HS-27A (cell line): ENCODE results near the gene CHD5.

Experiments
- DNase-seq: peaks from one replicate; pipeline ENCODE4 v3.0.0-alpha.2; 2012; ENCODE audit warnings: low read depth, missing footprints

Gene CHD5

DNA sequence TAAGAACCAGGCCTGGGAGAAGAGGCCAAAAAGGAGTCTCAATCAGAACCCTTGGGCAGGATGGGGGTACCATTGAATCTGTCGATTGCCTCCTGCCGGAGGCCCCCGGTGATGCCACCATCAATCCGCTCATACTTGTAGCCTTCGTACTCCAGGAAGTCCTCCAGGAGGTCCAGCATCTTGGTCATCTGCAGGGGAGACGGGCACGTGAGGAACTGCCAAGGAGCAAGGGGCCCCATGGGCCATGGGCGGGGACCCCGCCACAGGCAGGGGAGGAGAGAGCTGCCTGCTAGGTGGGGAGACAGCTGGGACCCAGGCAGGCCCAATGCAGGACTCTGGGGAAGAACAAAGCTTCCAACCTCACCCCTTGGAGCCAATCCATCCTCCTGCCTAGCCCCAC, 48.6 kb downstream of the CHD5 start:
- no peak for DNase-seq

- no peak for DNase-seq
Measured at GRCh38 chr1:6130596-6130995, 49.5 kb downstream of the CHD5 start.

- no peak for DNase-seq
Measured at GRCh38 chr1:6130036-6130435, 50.1 kb downstream of the CHD5 start.

DNA sequence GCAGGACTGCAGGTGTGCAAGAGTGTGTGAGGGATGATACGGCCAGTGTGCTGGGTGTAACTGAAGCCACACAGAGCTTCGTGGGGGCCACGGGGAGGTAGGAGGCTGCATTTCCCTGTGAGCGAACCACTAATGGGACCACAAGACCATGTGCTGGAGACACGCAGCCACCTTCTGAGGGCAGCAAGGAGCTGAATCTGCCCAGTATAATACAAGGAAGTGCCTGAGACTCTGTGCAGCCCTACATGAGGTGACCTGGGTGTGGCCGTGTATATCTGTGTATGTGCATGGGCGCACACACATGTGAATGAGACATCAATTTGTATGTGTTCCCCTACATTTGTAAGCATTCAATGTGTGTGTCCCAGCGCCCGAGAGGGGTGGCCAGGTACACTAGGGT, 50.8 kb downstream of the CHD5 start:
- no peak for DNase-seq

DNA sequence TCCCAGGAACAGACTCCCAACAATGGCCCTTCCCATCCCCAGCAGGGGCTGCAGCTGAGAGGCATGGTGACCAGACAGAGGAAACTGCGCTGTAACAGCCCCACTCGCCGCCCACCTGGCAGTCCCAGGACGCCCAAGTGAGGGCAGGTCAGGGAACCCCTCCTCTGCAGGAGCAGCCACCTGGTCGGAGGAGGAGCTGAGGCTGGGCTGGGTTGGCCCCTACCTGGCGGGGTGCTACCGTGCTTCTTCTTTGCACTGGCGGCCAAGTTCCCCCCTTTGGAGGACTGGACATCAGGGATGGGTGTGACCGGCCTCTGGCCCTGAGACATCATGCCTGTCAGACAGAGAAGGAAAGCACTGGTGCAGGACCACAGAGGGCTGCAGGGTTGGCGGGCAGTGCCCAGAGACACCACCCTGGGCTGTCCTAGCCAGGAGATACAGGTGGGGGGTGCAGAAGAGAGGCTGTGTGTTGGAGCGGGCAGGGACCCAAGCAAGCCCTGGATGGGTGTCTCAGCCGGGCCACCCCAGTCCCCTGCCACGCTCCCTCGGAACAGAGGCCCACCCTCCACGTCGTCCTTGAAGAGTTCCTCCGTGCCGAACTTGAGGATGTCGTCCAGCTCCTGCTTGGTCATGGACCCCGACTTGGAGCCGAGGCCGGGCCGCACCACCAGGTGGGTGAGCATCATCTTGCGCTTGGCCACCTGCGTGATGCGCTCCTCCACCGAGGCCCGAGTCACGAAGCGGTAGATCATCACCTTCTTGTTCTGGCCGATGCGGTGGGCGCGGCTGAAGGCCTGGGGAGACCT, 51.6 kb downstream of the CHD5 start:
- DNase-seq, result no peak

DNA sequence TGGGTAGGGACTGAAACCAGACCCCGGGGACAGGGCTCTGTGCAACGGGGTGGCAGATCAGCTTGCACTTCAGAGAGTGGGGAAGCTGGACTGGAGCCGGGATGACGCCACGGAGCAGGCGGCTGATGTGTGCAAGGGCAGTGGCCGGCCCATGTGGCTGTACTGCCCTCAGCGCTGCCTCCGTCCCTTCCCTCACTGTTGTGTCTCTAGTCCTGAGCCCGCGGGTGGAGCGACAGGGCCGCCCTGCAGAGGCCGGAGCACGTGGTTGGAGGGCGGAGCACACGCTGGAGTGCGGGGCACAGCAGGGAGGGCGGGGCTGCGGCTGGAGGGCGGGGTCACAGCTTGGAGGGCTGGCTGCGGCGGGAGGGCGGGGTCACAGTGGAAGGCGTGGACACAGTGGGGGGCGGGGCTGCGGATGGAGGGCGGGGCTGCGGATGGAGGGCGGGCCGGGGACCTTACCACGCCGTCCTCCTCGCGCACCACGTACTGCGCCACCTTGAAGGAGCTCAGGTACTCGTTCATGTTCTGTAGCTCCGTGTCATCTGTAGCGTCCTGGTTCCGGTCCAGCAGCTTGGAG, 52.4 kb downstream of the CHD5 start:
- DNase-seq, result no peak

DNA sequence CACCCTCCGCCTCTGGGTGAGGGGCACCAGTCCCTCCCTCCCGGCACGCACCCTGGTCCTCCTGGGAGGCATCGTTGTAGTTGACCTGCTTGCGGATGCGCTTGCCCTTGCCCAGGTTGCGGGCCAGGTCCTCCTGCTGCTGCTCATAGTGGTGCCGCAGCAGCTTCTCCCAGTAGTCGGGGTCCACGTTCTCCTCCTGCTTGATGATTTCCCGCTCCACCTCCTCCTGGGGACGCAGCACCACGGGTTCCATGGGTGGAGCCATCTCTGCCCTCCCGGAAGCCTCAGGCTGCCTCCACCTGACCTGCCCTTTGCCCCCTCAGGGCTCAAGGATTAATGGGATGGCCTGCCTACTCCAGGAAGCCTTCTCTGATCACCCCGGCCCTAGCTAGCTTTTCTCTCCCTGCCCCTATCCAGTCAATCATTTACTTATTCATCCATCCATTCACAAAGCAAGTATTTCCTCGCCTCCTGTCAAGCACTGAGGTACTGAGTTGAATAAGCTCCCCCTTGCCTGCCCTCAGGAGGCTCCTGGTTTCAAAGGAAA, 53.5 kb downstream of the CHD5 start:
- DNase-seq, result no peak

GRCh38 chr1:6126028-6126427, 54.1 kb downstream of the CHD5 start:
- DNase-seq, result no peak

DNA sequence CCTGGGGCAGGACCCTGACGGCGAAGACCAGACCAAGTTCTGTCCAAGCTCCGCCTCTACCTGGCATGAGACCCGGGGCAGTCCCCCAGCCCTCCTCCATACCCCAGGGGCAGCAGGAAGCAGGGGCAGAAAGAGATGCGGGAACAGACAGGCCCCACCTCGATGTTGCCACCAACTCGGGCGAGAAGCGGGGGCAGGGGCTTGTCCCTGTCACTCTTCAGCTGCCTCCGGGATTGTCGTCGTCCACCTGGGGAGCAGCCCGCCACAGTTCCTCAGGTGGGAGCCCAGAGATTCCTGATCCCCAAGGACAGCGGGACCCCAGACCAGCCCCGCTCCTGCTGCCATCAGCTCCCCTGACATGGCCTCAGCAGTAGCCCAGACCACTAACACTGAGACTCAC, 54.8 kb downstream of the CHD5 start:
- DNase-seq, result no peak

DNA sequence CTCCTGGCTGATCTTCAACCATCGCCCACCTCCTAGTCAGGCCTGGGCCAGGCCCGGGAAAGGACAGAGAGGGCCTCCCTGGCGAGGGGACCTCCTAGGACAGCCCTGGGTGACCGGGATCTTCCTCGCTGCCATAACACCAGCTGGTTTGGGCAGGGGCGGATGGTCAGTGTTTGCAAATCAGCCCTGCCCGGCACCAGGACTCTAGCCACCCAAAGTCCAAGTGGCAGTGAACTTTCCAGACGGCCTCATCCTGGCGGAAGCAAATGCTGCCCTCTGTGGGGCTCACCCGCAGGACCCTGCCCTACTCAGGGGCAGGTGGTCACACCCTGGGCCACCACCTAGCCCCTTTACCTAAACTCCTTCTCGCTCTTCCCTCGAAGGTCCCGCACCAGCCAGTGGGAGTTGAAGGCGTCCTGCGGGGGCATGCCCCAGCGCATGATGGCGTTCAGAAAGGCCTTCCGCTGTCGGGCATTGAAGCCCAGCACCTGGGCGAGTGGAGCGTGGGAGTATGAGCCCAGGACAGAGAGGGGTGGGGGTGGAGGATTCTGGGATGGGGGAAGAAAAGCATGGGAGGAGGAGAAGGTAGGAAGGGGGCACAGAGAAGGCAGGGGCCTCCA, 55.3 kb downstream of the CHD5 start:
- DNase-seq, result no peak

DNA sequence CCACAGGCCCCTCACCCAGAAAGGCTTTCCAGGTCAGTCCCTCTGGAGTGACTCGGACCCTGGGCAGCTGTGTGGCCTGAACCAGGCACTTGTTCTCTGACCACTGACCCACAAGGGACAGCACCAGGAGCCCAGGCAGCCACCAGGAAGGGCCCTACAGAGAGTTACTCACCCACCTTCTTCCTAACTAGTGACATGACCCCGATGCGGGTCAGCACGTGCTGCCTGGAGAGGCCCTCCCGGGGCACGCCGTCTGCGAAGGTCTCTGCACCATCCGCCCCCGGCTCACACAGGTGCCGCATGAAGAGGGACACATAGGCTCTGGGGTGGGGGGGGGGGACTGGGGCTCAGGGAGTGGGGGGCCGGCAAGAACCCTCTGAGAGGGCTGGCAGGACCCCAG, 55.8 kb downstream of the CHD5 start:
- no peak for DNase-seq

GRCh38 chr1:6123816-6124215, 56.3 kb downstream of the CHD5 start:
- DNase-seq, result no peak

DNA sequence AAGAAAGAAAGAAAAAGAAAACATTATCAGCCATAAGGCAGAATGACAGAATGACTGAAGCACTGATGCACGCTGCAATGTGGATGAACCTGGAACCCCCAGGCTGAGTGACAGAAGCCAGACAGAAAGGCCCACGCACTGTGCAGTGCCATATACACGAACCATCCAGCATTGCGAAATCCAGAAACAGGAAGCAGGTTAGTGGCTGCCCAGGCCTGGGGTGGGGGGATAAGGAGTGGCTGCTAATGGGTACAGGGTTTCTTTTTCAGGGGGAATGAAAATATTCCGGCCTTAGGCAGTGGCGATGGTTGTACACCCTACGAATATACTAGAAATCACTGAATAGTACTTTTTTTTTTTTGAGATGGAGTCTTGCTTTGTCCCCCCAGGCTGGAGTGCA, 57.0 kb downstream of the CHD5 start:
- DNase-seq, result no peak

- no peak for DNase-seq
Measured at GRCh38 chr1:6121651-6122370, 58.3 kb downstream of the CHD5 start.

- no peak for DNase-seq
Measured at GRCh38 chr1:6121021-6121421, 59.1 kb downstream of the CHD5 start.

DNA sequence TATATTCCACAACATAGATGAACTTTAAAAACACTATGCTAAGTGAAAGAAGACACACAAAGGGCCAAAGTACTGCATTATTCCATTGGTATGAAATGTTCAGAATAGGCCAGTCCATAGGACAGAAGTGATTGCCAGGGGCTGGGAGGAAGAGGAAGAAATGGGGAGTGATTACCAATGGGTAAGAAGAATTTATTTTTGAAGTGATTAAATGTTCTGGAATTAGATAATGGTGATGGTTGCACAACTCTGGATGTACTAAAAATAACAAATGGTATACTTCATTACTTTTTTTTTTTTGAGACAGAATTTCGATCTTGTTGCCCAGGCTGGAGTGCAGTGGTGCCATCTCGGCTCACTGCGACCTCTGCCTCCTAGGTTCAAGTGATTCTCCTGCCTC, 61.7 kb downstream of the CHD5 start:
- no peak for DNase-seq

- DNase-seq, result no peak
Measured at GRCh38 chr1:6117624-6118023, 62.5 kb downstream of the CHD5 start.

- no peak for DNase-seq
Measured at GRCh38 chr1:6117064-6117463, 63.1 kb downstream of the CHD5 start.

DNA sequence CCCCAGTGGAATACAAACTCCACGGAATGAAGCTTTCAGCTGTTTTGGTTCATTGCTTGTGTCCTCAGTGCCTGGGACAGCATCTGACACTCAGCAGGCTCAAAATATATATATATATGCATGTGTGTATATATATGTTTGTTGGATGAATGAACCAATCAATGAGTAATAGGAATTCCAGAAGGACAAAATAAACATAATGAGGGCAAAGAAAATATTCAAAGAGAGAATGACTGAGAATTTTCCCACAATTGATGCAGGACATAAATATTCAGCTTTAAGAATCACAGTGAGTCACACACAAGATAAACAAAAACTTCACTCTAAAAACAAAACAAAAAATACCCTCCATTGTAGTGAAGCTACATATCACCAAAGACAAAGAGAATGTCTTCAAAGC, 64.0 kb downstream of the CHD5 start:
- no peak for DNase-seq

- DNase-seq, result no peak
Measured at GRCh38 chr1:6113745-6114144, 66.4 kb downstream of the CHD5 start.

DNA sequence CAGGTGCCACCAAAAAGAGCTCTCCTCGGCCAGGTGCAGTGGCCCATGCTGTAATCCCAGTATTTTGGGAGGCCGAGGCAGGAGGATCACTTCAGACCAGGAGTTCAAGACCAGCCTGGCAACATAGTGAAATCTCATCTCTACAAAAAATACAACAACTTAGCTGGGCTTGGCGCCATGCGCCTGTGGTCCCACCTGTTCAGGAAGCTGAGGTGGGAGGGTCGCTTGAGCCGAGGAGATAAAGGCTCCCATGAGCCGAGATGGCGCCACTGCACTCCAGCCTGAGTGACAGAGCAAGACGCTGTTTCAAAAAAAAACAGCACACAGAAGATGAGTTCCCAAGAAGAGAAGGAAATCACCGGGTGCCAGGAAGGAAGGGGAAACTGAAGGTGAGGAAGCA, 67.0 kb downstream of the CHD5 start:
- DNase-seq, result no peak

- DNase-seq, result no peak
Measured at GRCh38 chr1:6112690-6113005, 67.5 kb downstream of the CHD5 start.
